DND-41 (cell line): ENCODE measurements around the gene SLC1A7.

Source experiments
- ATAC-seq: fragments of 200-7000 bp; cut with Tn5 transposase; 3 replicates; pipeline ENCODE4 v1.9.1; 2021; ENCODE audit warnings: low read depth; ENCODE audit not compliant: insufficient read depth
- DNase-seq: peaks from one replicate; pipeline ENCODE4 v3.0.0-alpha.2; 2020
- H2AFZ ChIP-seq: 2 replicates; pipeline ENCODE4 v1.6.0; 2012; ENCODE audit warnings: low read depth, low read length
- H3K27ac ChIP-seq: 2 replicates; pipeline ENCODE4 v1.5.1; 2012; ENCODE audit warnings: low read length, inconsistent platforms
- H3K27me3 ChIP-seq: fragments of 200-600 bp; sonication (generic); 2 replicates; pipeline ENCODE4 v1.6.0; 2012; ENCODE audit warnings: low read length, mild to moderate bottlenecking, inconsistent platforms; ENCODE audit not compliant: insufficient read depth, poor library complexity
- H3K36me3 ChIP-seq: 2 replicates; pipeline ENCODE4 v1.5.1; 2012; ENCODE audit warnings: low read length, inconsistent platforms; ENCODE audit not compliant: insufficient read depth
- H3K4me1 ChIP-seq: 2 replicates; pipeline ENCODE4 v1.5.1; 2012; ENCODE audit warnings: mild to moderate bottlenecking, low read length; ENCODE audit not compliant: insufficient read depth
- H3K4me2 ChIP-seq: 2 replicates; pipeline ENCODE4 v1.6.0; 2012; ENCODE audit warnings: mild to moderate bottlenecking, moderate library complexity, low read length, inconsistent platforms; ENCODE audit not compliant: insufficient read depth
- H3K4me3 ChIP-seq, 2 experiments: fragments of 200-600 bp in 1 of 2; shearing (Covaris generic) in 1 of 2; 2 replicates each; pipeline ENCODE4 v1.5.1; 2012 to 2016; ENCODE audit warnings: inconsistent platforms in 2 of 2, low read length in 2 of 2, mild to moderate bottlenecking in 2 of 2, low read depth in 1 of 2, moderate library complexity in 1 of 2
- H3K79me2 ChIP-seq: 2 replicates; pipeline ENCODE4 v1.6.0; 2012; ENCODE audit warnings: low read length, inconsistent platforms; ENCODE audit not compliant: insufficient read depth
- H3K9ac ChIP-seq: 2 replicates; pipeline ENCODE4 v1.6.0; 2012; ENCODE audit warnings: low read depth, mild to moderate bottlenecking, inconsistent platforms, low read length, moderate library complexity
- H3K9me3 ChIP-seq: 2 replicates; pipeline ENCODE4 v1.5.1; 2012; ENCODE audit warnings: low read length, moderate library complexity, mild to moderate bottlenecking, inconsistent platforms; ENCODE audit not compliant: insufficient read depth, severe bottlenecking
- H4K20me1 ChIP-seq: 2 replicates; pipeline ENCODE4 v1.6.0; 2012; ENCODE audit warnings: low read length; ENCODE audit not compliant: insufficient read depth
- CTCF ChIP-seq: IDR thresholded peaks from 2 replicates; pipeline ENCODE4 v1.5.1; 2012; ENCODE audit warnings: borderline replicate concordance, low read length, moderate library complexity, mild to moderate bottlenecking; ENCODE audit not compliant: poor library complexity, severe bottlenecking; ENCODE audit errors: extremely low read depth
- EZH2 ChIP-seq: IDR thresholded peaks from 3 replicates; pipeline ENCODE4 v1.6.1; 2012; ENCODE audit warnings: borderline replicate concordance, low read depth, mild to moderate bottlenecking, moderate library complexity, low read length, inconsistent platforms; ENCODE audit not compliant: severe bottlenecking

SLC1A7 gene

GRCh38 chr1:53160924-53161378 is 18.5 kb upstream of the SLC1A7 start:
- Histone ChIP-seq H3K36me3 (no peaks in the 10 kb centered on the region), H3K27ac (no peak overlapping the region), H3K27me3 (peaks cover 16% of the 10 kb centered on the region), H3K9me3 (no peaks in the 10 kb centered on the region), H2AFZ (no peak overlapping the region), H4K20me1 (peaks cover 3% of the 10 kb centered on the region; the same call in 1 of the 2 replicates), H3K79me2 (no peaks in the 10 kb centered on the region), H3K4me2 (no peak overlapping the region), H3K4me1 (no peaks in the 10 kb centered on the region), H3K9ac (no peak overlapping the region), H3K4me3 (no peak overlapping the region)
- no peak for ATAC-seq
- no peak for DNase-seq
- no peak for TF ChIP-seq EZH2
- TF ChIP-seq CTCF: no peak

- Histone ChIP-seq H3K4me3 (no peak overlapping the region), H3K79me2 (no peaks in the 10 kb centered on the region), H3K4me1 (no peaks in the 10 kb centered on the region), H4K20me1 (peaks cover 3% of the 10 kb centered on the region; the same call in 1 of the 2 replicates), H3K9ac (no peak overlapping the region), H2AFZ (no peak overlapping the region), H3K9me3 (no peaks in the 10 kb centered on the region), H3K27ac (no peak overlapping the region), H3K4me2 (no peak overlapping the region), H3K27me3 (peaks cover 2% of the 10 kb centered on the region), H3K36me3 (no peaks in the 10 kb centered on the region)
- ATAC-seq: no peak
- no peak for DNase-seq
- TF ChIP-seq CTCF (no peak), EZH2 (no peak)
These were observed 16.5 kb upstream of the SLC1A7 start for GRCh38 chr1:53158900-53159299.

GRCh38 chr1:53156783-53157182 is 14.3 kb upstream of the SLC1A7 start:
- DNase-seq: no peak

More at GRCh38 chr1:53156783-53157182, 14.3 kb upstream of the SLC1A7 start:
- no peaks in the 10 kb centered on the region for H3K4me1 ChIP-seq
- no peak overlapping the region for H2AFZ ChIP-seq
- H3K4me2 ChIP-seq: no peak overlapping the region
- no peak overlapping the region for H3K9ac ChIP-seq
- no peaks in the 10 kb centered on the region for H3K27me3 ChIP-seq
- ATAC-seq: no peak
- H3K27ac ChIP-seq: no peak overlapping the region
- H3K4me3 ChIP-seq: no peak overlapping the region
- H4K20me1 ChIP-seq: peaks cover 3% of the 10 kb centered on the region; the same call in 1 of the 2 replicates
- H3K36me3 ChIP-seq: no peaks in the 10 kb centered on the region
- H3K79me2 ChIP-seq: no peaks in the 10 kb centered on the region
- TF ChIP-seq EZH2 (no peak), CTCF (no peak)
- H3K9me3 ChIP-seq: no peaks in the 10 kb centered on the region
